GM12891 (cell line): Measurements from ENCODE around the gene DHRS4.
"Not testable (repeated sequence)": the region's sequence is repeated elsewhere in the genome, so short reads cannot be mapped to it uniquely, and the experiment has no call there.

Source experiments
- PAX5 ChIP-seq: IDR thresholded peaks from 2 replicates; pipeline ENCODE4 v1.6.1; 2011; ENCODE audit warnings: low read length, moderate library complexity, mild to moderate bottlenecking; ENCODE audit not compliant: insufficient read depth, severe bottlenecking
- POLR2A ChIP-seq: IDR thresholded peaks from 2 replicates; pipeline ENCODE4 v1.6.1; 2011; ENCODE audit warnings: low read depth, low read length, control low read depth
- POLR2AphosphoS5 ChIP-seq: IDR thresholded peaks from 2 replicates; pipeline ENCODE4 v1.6.1; 2011; ENCODE audit warnings: low read depth, low read length, control low read depth
- SPI1 ChIP-seq: IDR thresholded peaks from 2 replicates; pipeline ENCODE4 v1.6.1; 2011; ENCODE audit warnings: low read depth, low read length, control low read depth
- TAF1 ChIP-seq: IDR thresholded peaks from 2 replicates; pipeline ENCODE4 v1.6.1; 2011; ENCODE audit warnings: low read depth, low read length, control low read depth

GRCh38 chr14:23990961-23991360, 37.4 kb downstream of the DHRS4 start:
- not testable (repeated sequence) for TF ChIP-seq POLR2AphosphoS5, POLR2A, TAF1, SPI1, PAX5
